Fibroblast of skin of left biceps (primary cell): Measurements from ENCODE around the gene ACADL.
"Not testable (repeated sequence)": the region's sequence is repeated elsewhere in the genome, so short reads cannot be mapped to it uniquely, and the experiment has no call there.

Source experiments
- DNase-seq, 2 experiments: peaks; one replicate each; pipeline ENCODE4 v3.0.0-alpha.2; 2013; ENCODE audit warnings: low read depth in 2 of 2

Gene ACADL

DNA sequence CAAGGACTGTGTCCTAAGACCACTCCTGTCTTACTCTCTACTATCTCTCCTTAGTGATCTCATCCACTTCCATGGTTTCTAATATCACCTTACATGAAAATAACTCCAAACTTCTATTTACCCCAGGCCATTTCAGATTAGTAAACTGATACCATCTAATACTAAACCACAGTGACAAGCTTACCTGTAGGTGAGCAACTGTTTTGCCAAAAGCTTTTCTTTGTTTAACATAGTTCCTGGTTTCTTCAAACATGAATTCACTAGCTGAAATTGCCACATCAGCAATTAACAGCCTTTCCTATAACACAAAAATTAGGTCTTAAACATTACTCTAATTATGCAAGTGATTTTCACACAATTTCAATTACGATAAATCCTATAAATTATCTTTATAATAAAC lies 22.1 kb downstream of the ACADL start:
- no peak for DNase-seq

DNA sequence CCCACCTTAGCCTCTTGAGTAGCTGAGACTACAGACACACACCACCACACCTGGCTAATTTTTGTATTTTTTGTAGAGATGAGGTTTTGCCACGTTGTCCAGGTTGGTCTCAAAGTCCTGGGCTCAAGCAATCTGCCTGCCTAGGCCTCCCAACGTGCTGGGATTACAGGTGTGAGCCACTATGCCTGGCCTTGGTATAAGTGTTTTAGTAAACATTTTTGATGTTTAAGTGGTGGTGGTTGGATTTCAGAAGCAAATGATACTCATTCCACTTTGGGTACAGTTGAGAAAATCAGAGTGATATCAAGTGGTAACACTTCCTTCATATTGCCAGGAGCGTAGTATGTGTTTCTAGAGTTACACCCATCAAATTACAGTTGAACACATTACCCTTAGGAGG lies 25.4 kb downstream of the ACADL start:
- no peak for DNase-seq

DNA sequence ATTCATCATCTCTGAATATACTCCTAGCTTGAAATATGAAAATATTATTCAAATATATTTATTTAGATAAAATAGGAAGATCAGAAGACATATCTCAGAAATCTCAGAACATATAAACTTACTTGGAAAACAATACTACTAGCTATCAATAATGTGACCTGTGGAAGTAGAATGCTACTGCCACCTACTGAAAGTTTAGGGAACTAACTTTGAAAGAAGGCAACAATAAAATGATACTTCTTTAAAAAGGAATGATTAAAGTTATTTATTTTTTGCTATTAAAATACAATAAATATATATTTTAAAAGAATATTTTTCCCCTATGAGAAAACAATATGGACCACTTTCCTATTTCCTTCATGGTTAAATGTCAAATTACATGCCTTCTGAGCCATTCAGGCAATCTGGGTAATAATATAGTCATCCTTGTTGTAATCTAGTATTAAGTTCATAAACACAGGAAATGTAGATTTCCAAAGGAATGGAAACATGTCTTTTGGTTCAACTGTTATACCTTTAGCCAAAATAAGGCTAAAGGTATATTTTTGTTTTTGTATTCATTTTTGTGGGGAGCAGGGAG lies 26.0 kb downstream of the ACADL start:
- no peak for DNase-seq

DNA sequence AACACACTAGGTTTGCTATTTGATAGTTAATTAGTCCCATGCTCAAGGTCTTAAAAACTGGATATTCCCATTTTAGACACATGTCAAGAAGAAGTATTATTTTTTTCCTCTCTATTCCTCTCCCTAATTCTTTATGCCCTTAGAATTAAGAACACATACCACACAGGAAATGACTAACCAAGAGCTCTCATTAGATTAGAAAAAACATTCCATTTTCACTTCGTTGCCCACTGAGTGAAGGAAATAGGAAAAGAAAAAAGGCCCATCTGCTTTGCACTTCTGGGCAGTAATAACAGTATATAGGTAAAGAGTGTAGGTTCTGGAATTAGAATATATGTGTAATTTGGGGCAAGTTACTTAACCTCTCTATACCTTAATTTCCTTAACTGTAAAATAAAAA lies 26.9 kb downstream of the ACADL start:
- DNase-seq = no peak

DNA sequence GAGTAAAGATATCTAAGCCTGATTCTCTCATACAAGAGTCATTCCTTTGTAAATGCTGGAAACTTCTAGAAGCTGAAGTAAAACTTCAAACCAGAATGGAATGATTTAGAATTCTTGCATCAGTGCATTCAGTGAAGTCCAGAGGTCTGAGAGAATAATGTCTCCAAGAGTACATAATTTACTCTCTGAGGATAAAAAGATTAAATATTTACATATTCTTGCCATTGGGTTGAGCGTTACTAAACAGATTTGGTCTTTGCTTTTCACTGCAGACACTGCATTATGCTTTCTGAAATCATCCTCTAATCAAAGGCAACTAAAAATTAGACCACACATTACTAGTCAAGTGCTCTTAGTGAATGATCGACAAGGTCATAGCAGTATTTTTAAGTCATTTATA lies 27.5 kb downstream of the ACADL start:
- no peak for DNase-seq

- DNase-seq = no peak
Observed at GRCh38 chr2:210195101-210195852, 30.0 kb downstream of the ACADL start.

DNA sequence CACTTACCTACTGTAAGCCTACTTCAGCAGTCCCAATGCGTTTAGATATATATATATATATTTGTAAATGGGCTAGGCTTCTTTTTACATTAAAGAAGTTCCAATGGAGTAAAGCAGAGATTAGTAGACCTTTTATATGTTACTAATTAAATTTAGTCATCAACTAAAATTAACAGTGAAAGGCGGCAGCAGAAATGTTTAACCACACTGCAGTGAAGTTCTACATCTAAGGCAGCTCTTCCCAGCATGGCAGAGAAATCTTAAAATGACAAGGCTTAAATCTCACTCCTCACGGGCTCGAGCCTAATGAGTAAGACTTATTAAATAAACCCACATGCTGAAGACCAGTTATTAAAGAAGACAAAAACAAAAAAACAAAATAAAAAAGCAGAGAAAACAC lies 34.9 kb downstream of the ACADL start:
- no peak for DNase-seq

DNA sequence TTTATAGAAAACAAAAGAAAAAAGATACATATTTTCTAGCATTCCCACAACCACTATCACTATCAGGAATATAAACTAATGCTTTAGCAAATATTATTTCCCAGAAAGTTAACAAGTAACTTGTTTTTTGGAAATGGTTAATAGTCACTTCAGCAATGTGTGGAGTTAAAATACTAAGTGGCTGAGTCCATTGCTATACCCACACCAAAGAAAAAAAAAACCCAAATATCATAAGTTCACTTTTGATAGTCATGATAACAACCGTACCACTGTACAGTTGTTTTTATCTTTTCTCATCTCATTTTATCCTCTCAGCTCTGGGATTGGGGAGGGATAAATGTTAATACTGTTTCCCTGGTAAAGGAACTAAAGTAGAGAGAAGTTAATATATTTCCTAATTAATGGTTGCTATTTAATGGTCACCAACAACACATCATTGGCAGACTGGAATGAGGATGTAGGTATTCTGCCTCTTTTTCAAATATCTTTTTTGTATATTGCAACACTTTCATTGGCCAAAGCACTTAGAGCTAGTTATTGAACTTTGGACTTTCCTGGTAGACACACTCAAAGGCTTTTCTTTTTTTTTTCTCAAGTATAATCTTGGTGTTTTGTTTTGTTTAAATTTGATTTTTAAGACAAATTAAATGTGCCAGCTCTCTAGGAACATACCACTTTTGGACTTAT lies 35.7 kb downstream of the ACADL start:
- no peak for DNase-seq

GRCh38 chr2:210188755-210189154 lies 36.5 kb downstream of the ACADL start:
- DNase-seq = no peak

GRCh38 chr2:210188190-210188589 lies 37.1 kb downstream of the ACADL start:
- DNase-seq = no peak

DNA sequence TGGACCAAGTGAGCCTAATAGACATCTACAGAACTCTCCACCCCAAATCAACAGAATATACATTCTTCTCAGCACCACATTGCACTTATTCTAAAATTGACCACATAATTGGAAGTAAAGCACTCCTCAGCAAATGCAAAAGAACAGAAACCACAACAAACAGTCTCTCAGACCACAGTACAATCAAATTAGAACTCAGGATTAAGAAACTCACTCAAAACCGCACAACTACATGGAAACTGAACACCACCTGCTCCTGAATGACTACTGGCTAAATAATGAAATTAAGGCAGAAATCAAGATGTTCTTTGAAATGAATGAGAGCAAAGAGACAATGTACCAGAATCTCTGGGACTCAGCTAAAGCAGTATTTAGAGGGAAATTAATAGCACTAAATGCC lies 41.3 kb downstream of the ACADL start:
- DNase-seq = not testable (repeated sequence)

DNA sequence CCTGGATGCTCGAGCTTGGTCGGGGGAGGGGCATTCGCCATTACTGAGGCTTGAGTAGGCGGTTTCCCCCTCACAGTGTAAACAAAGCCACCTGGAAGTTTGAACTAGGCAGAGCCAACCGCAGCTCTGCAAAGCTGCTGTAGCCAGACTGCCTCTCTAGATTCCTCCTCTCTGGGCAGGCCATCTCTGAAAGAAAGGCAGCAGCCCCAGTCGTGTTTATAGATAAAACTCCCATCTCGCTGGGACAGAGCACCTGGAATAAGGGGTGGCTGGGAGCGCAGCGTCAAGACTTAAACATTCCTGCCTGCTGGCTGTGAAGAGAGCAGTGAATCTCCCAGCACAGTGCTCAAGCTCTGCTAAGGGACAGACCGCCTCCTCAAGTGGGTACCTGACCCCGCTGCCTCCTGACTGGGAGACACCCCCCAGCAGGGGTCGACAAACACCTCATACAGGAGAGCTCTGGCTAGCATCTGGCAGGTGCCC lies 43.6 kb downstream of the ACADL start:
- DNase-seq = not testable (repeated sequence)

GRCh38 chr2:210181033-210181605 lies 44.1 kb downstream of the ACADL start:
- DNase-seq = not testable (repeated sequence)

GRCh38 chr2:210180477-210180876 lies 44.8 kb downstream of the ACADL start:
- DNase-seq = no peak

DNA sequence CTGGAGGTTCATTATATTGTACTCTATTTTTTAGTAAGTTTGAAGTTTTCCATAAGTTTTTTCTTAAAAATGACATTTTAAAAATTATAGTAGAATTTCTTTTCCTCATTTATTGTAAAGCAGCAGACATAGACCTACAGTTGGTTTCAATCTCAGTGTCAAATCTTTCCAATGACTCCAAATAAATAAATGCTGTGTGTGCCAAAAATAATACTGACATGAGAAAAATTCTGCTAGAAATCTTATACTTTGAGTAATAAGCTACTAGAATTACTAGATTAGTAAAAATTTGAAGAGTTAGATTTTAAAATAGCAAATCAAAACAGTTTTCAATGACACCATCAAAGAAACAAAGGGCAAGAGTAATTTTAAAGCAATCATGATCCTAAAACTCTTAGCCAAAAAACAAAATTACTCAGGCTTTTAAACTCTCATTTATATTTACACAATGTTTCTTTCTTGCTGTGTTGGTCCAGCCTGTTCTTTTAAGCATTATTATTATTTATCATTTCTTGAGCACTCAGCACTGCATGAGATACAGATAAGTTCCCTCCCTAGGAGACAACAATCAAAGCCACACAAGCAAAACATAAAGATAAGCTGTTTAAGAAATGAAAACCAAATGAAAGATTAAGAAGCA lies 45.8 kb downstream of the ACADL start:
- DNase-seq = no peak

- DNase-seq = no peak
Observed at GRCh38 chr2:210177769-210178168, 47.5 kb downstream of the ACADL start.

DNA sequence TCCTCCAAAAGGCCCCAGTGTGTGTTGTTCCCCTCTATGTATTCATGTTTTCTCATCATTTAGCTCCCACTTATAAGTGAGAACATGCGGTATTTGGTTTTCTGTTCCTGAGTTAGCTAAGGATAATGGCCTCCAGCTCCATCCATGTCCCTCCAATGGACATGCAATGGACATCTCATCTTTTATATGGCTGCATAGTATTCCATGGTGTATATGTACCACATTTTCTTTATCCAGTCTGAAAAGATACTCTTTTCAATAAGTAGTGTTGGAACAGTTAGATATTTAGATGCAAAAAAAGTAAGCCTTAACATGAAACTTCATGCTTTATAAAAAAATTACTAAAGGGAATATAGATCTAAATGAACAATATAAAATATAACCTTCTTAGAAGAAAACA lies 48.1 kb downstream of the ACADL start:
- DNase-seq = not testable (repeated sequence)

- no peak for DNase-seq
Observed at GRCh38 chr2:210174086-210174485, 51.2 kb downstream of the ACADL start.

DNA sequence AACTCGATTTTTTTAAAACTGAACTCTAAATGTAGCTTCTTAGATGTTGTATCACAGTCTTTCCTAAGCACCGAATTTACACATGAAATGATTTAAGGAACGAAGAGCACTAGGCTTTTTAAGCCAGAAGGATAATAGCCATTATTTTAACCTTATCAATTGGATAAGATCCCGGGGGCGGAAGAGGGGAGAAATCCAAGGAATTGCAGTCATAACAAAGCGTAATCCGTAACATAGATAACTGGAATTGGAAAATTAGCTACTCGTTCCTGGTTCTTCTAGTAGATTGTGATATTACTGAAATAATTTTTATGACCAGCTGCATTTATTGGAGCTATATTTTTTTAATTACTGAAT lies 53.0 kb downstream of the ACADL start:
- DNase-seq = no peak

DNA sequence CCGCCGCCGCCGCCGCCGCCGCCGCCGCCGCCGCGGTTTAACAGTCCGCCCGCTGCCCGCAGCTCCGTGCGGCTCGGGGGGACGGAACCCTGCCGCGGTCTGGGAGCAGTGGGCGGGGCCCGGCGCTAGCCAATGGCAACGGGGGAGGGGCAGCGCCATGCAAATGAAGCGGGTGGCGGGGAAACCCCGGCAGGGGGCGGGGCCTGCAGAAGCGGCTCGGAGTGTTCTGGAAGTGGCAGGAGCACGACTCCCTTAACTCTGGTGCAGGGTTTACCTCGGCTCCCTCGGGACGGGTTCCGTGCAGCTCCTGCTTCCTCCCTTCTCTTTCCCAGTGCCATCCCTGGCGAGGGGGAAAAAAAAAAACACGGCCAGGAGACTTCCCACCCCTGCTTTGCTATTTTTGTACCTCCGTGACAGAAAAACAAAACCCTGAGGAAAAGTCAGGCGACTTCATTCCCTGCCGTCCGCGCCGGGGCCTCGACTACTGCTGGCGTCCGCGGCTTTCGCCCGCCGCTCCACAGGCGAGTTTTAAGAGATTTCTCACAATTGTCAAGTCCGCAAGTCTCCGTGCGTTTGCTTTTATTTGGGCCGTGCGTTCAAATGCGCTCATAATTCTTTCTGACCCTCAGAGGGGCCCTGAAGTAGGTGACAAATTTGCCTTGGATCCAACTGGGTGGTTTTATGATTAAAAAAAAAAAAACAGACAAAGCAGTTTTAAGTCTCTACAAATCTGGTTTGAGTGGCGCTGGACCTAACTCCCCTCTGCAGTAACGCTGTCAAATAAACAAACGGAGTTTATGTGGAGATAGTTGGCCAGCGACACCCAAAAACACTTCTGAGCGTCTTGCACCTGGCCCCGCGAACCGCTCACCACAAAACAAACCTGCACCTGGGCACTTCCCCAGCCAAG lies 53.7 kb downstream of the ACADL start, which contains the start of gene KANSL1L:
TSS of gene KANSL1L (minus strand) at position 101 of the 910 bp plus-strand sequence. CDS start 16,827 bp downstream, outside the sequence.
- peak; percentile 83 to 88 for DNase-seq
